Activated T-helper 1 cell treated with Interleukin-2 at 50 U/mL for 16 hours (primary cell): ENCODE results near the gene C11orf16.
"Not testable (repeated sequence)": the region's sequence is repeated elsewhere in the genome, so short reads cannot be mapped to it uniquely, and the experiment has no call there.

Experiments
- DNase-seq: peaks from one replicate; pipeline ENCODE4 v3.0.0-alpha.2; 2020; ENCODE audit warnings: low read depth

Gene C11orf16

DNA sequence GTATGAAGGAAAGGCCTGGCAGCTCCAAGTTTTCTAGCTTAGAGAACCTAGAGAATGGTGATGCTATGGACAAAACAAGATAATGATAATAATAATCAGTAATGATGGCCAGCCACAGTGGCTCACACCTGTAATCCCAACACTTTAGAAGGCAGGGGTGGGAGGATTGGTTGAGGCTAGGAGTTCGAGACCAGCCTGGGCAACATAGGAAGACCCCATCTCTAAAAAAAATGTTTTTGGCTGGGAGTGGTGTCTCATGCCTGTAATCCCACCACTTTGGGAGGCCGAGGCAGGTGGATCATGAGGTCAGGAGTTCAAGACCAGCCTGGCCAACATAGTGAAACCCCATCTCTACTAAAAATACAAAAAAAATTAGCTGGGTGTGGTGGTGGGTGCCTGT, 3.0 kb upstream of the C11orf16 start:
- DNase-seq, result not testable (repeated sequence)

GRCh38 chr11:8934742-8935488, 2.2 kb upstream of the C11orf16 start:
- no peak for DNase-seq

DNA sequence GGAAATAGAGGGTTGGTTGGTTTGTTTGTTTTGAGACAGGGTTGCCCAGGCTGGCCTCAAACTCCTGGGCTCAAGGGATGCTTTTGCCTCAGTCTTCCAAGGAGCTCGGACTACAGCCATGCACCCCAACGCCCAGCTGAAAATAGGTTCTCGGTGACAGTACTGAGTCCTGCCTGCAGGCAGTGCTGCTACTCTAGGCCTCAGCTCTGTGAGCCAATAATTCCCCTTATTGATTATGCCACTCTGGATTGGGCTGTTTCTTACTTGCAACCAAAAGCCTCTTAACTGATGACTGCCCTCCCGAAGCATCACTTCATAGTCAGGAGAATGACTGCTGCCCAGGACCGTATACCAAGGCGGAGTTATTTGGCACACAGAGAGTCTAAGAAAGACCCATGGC, 1.2 kb upstream of the C11orf16 start:
- no peak for DNase-seq

DNA sequence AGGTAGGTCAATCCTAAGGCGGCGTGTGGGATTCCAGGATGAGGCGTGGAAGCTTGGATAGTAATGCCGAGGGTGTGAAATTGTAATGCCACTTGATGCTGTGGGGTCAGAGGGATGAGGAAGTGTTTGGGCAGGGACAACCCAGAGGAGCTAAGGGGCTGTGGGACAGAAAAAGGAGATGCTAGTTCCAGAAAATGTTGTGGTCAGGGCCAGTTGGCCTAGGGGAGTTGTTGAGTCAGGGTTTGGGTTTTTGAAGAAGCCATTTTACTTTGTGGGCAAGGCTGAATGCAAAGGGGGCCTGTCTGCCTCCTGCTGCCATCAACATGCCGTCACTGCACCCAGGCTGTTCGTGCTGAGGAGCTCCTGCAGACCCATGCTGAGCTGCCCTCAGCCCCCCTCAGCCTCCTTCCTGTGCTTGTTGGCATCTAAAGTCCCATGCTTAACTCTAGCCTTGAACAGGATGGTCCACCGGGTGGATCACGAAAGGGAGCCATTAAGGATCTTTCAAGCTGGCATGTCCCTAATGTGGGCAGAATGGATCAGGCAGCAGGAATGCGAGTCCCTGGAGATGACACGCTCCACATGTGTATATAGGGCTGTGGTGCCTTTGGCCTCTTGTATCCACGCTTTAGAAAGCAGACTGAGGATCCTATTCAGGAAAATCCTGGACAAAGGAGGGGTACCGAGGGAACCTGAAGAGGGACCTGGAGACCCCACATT, 2.1 kb downstream of the C11orf16 start:
- DNase-seq, result no peak

DNA sequence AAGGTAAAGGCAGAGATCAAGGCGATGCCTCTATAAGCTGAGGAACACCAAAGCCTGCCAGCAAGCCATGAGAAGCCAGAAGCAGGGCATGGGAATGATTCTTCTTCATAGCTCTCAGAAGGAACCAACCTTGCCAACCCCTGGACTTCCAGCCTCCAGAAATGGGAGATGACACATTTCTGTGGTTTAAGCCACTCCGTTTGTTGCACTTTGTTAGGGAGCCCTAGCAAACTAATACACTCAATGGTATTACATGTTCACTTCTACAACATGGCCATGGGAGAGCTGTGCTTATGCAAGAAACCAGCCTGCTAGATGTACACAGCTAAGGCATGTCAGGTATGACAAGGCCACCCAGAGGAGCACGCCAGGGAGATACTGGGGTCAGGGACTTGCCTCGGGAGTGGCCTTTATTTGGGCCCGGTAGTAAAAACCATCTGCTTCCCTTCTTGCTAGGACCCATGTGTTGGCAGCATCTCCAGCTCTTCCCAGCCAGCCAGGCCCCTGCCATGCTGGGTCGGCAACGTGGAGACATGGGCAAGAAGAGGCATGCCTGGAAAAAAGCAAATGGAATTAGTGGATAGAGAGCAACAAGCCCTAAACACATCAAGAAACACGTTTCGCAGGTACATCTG, 3.6 kb downstream of the C11orf16 start:
- DNase-seq, result no peak

DNA sequence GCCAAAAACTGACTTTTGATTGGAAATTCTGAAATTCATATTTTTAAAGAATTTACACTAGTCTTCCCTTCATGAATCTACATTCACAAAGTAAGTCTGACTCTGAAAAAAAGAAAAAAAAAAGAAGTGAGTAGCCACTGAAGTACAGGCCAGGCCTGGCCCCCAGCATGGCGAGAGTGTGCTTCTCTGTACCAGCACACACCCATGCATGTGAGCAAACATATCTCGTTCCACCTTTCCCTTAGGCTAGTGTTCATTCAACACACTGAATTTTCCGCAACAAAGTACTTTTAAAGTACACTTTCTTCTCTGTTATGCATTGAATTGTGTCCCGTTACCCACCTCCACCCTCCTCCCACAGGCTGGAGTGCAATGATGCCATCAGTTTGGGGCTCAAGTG, 4.5 kb downstream of the C11orf16 start:
- no peak for DNase-seq

DNA sequence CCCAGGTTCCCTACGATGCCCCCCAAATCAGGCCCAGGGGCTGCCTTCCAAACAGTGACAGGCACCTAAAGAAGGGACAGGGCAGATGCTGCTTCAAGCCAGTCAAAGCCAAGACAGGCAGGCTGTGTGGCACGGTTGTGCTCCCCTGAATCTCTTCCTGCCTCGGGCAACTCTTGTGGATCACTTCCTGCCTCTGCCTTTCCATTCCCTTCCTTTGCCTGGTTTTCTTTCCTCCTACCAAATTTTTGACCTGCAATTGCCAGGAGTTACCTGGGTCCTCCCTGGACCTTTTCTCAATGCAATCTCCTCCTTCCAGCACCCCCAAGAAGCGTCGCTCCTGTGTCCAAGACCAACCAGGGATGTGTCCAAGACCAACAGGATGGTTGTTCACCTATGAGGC, 5.5 kb downstream of the C11orf16 start:
- DNase-seq, result no peak

GRCh38 chr11:8926236-8926635, 6.5 kb downstream of the C11orf16 start:
- no peak for DNase-seq

- no peak for DNase-seq
Observed at GRCh38 chr11:8925711-8926110, 7.0 kb downstream of the C11orf16 start.

GRCh38 chr11:8922691-8923090, 10.1 kb downstream of the C11orf16 start:
- no peak for DNase-seq

DNA sequence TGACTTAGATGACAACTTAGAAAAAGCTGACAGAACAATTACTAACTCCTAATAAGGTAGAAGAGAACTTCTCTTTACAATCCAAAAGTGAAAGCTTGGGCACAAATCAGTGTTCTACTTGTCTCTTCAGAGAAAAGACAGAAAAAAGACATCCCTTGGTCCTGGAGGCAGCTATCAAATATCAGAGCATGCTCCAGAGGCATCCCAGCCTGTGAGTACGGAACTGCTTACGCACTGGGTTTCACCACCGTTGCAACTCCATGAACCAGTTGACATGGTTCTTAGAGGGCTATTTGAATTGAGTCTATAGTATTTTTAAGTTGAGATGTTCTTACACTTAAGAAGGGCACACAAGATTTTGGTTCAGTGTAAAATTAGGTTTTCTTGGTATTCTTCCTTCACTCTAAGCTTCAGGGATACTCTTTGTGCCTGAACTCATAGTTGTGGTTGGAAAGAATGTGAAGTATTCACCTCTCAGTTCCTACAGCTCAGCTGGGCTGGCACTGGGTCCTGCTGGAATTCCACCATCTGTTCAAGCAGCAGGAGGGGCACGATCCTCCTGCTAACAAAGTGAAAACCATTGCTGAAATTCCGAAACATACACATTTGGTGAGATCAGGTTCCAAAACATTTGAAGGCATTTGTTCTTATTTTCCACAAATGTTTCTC, 15.5 kb downstream of the C11orf16 start:
- DNase-seq, result no peak

GRCh38 chr11:8914661-8915018, 18.1 kb downstream of the C11orf16 start:
- no peak for DNase-seq

GRCh38 chr11:8913961-8914660, 18.6 kb downstream of the C11orf16 start:
- DNase-seq, result peak; percentile 18

- peak; percentile 70 for DNase-seq
Observed at GRCh38 chr11:8911029-8911823, 21.5 kb downstream of the C11orf16 start, which contains the start of gene AKIP1. AKIP1 (plus strand) TSS chr11:8911189; CDS start chr11:8911450, 261 bp downstream.

DNA sequence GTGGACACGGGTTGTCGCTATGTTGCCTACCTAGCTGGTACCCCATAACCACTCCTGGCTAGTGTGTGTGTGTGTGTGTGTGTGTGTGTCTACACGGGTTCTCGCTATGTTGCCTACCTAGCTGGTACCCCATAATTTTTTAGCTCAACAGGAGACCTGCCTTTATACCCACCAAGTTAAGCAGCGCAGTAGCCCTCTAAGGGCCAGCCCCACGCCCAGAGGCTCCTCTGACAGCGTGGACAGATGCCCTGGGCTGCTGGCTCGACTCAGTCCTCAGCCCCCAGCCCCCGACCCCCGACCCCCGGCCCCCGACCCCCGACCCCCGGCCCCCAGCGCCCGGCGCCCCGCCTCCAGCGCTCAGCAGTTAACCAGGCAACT, 22.1 kb downstream of the C11orf16 start:
- no peak for DNase-seq

DNA sequence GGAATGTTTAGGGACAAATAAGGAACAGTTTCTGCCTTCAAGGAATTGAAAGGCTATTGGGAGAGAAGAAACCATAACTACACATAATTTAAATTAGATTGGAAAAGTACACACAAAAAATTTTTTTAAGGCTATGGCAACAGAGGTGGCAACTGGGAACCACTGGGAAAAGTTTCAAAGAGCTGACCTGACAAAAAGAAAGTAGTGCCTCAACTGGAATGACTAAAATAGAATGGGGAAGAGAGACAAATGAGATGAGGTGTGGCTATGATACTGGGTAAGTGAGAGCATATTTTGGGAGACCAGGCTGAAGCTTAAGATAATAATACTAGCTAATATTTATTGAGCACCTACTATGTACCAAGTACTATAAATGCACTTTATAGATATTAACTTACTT, 24.6 kb downstream of the C11orf16 start:
- no peak for DNase-seq

DNA sequence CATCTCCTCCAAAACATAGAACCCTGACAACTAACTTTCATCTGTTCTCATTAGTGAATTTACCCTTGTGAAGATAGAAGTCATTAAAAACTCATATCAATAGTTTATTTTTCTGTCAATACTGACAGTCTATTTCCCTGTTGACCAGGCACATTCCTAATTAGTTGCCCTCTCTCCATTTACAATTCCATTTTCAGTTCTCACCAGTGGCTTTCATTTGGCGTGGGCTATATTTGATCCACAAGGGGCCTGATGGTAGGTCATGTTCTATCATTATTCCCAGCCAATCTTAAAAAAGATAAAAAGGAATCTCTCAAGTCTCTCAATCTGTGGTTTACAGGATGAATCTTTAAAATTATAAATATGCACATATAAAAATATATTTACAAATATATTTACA, 25.6 kb downstream of the C11orf16 start:
- DNase-seq, result no peak

GRCh38 chr11:8905528-8906165, 27.1 kb downstream of the C11orf16 start:
- DNase-seq, result no peak

- no peak for DNase-seq
Observed at GRCh38 chr11:8899119-8899753, 33.5 kb downstream of the C11orf16 start.

GRCh38 chr11:8891185-8891584, 41.6 kb downstream of the C11orf16 start:
- DNase-seq, result not testable (repeated sequence)
